ENCODE results near the gene ZNF618.

Gene ZNF618

GRCh38 chr9:113935677-113936380 lies 59.7 kb downstream of the ZNF618 start:
- DNase-seq, result no peak

GRCh38 chr9:113940077-113940476 lies 64.0 kb downstream of the ZNF618 start:
- DNase-seq, result no peak

GRCh38 chr9:113941056-113941455 lies 64.9 kb downstream of the ZNF618 start:
- DNase-seq, result no peak

- peak; percentile 27 for DNase-seq
These were observed 65.4 kb downstream of the ZNF618 start for GRCh38 chr9:113941526-113941925.

- no peak for DNase-seq
These were observed 67.3 kb downstream of the ZNF618 start for GRCh38 chr9:113943112-113944009.

- DNase-seq, result no peak
These were observed 69.7 kb downstream of the ZNF618 start for GRCh38 chr9:113945784-113946183.

- no peak for DNase-seq
These were observed 70.5 kb downstream of the ZNF618 start for GRCh38 chr9:113946496-113947115.

GRCh38 chr9:113947941-113948340 lies 71.8 kb downstream of the ZNF618 start:
- DNase-seq, result no peak

- peak; percentile 42 for DNase-seq
These were observed 72.9 kb downstream of the ZNF618 start for GRCh38 chr9:113948891-113949570.

- DNase-seq, result no peak
These were observed 73.5 kb downstream of the ZNF618 start for GRCh38 chr9:113949571-113950078.

GRCh38 chr9:113950195-113951031 lies 74.3 kb downstream of the ZNF618 start:
- DNase-seq, result no peak

GRCh38 chr9:113951032-113951372 lies 74.9 kb downstream of the ZNF618 start:
- DNase-seq, result no peak

GRCh38 chr9:113952676-113953075 lies 76.6 kb downstream of the ZNF618 start:
- no peak for DNase-seq

GRCh38 chr9:113953531-113953930 lies 77.4 kb downstream of the ZNF618 start:
- DNase-seq, result no peak

- DNase-seq, result no peak
These were observed 78.5 kb downstream of the ZNF618 start for GRCh38 chr9:113954591-113954990.

GRCh38 chr9:113955076-113955752 lies 79.1 kb downstream of the ZNF618 start:
- peak; percentile 47 for DNase-seq

- no peak for DNase-seq
These were observed 80.8 kb downstream of the ZNF618 start for GRCh38 chr9:113956901-113957300.

- DNase-seq, result no peak
These were observed 81.2 kb downstream of the ZNF618 start for GRCh38 chr9:113957351-113957750.

- peak; percentile 9 for DNase-seq
These were observed 81.8 kb downstream of the ZNF618 start for GRCh38 chr9:113957821-113958341.

GRCh38 chr9:113958556-113958955 lies 82.4 kb downstream of the ZNF618 start:
- DNase-seq, result no peak

- no peak for DNase-seq
These were observed 84.7 kb downstream of the ZNF618 start for GRCh38 chr9:113960768-113961167.

Measured in suppressor macrophage treated with lipopolysaccharide for 4 hours (primary cell).